HG03571 (cell line): Measurements from ENCODE around the gene RNF144A.
"Not testable (repeated sequence)": the region's sequence is repeated elsewhere in the genome, so short reads cannot be mapped to it uniquely, and the experiment has no call there.

ENCODE experiments used
- ATAC-seq: cut with Tn5 transposase; IDR thresholded peaks from one replicate; pipeline ENCODE4 v1.9.1; 2021; ENCODE audit not compliant: unreplicated experiment

The RNF144A gene

GRCh38 chr2:7001395-7001794, 84.2 kb downstream of the RNF144A start:
- ATAC-seq, result not testable (repeated sequence)

- ATAC-seq, result no peak
Observed at GRCh38 chr2:7003895-7004294, 86.7 kb downstream of the RNF144A start.

GRCh38 chr2:7004636-7005035, 87.4 kb downstream of the RNF144A start:
- no peak for ATAC-seq

GRCh38 chr2:7007488-7007845, 90.3 kb downstream of the RNF144A start:
- peak; percentile 30 for ATAC-seq

- ATAC-seq, result peak; percentile 60
Observed at GRCh38 chr2:7007846-7008741, 90.9 kb downstream of the RNF144A start.

- no peak for ATAC-seq
Observed at GRCh38 chr2:7009207-7009911, 92.1 kb downstream of the RNF144A start.

GRCh38 chr2:7010391-7011054, 93.3 kb downstream of the RNF144A start:
- no peak for ATAC-seq

GRCh38 chr2:7011356-7012083, 94.3 kb downstream of the RNF144A start:
- ATAC-seq, result no peak

- ATAC-seq, result no peak
Observed at GRCh38 chr2:7012141-7012764, 95.0 kb downstream of the RNF144A start.

- no peak for ATAC-seq
Observed at GRCh38 chr2:7013471-7014160, 96.4 kb downstream of the RNF144A start.

GRCh38 chr2:7014174-7014640, 97.0 kb downstream of the RNF144A start:
- ATAC-seq, result peak; percentile 54

- no peak for ATAC-seq
Observed at GRCh38 chr2:7015007-7015950, 98.1 kb downstream of the RNF144A start.

- no peak for ATAC-seq
Observed at GRCh38 chr2:7016148-7016547, 98.9 kb downstream of the RNF144A start.

GRCh38 chr2:7016601-7017211, 99.5 kb downstream of the RNF144A start:
- ATAC-seq, result no peak

- no peak for ATAC-seq
Observed at GRCh38 chr2:7017671-7018281, 100.6 kb downstream of the RNF144A start.

GRCh38 chr2:7018282-7018701, 101.1 kb downstream of the RNF144A start:
- ATAC-seq, result no peak

GRCh38 chr2:7018767-7019166, 101.6 kb downstream of the RNF144A start:
- no peak for ATAC-seq

- ATAC-seq, result no peak
Observed at GRCh38 chr2:7019191-7019590, 102.0 kb downstream of the RNF144A start.
